ENCODE results near the gene MAP3K10. TPM values are rescaled to one million over a fixed set of nuclear protein-coding genes. Genes with fewer than 3 reads are reported as not detected.

The MAP3K10 gene
- polyA plus RNA-seq, 1 of the 3 experiments (the other 2 are of a cell fraction) = 10.7 TPM

GRCh38 chr19:40240332-40240731 is 49.1 kb downstream of the MAP3K10 start (continued):
- TF ChIP-seq USF2 (IDR thresholded peaks at IDR 0.05; ENCODE audit: borderline replicate concordance, low read depth, low read length) (no peak), ELF1 (IDR thresholded peaks at IDR 0.05) (no peak), MXI1 (IDR thresholded peaks at IDR 0.05; ENCODE audit: low read depth, low read length) (no peak), RCOR1 (IDR thresholded peaks at IDR 0.05; ENCODE audit: low read length) (no peak), YY1 (IDR thresholded peaks at IDR 0.05; ENCODE audit: low read depth) (no peak), FOXJ3 (CRISPR knock-in tag; IDR thresholded peaks at IDR 0.05) (no peak)

GRCh38 chr19:40241125-40241808 is 50.0 kb downstream of the MAP3K10 start:
- Histone ChIP-seq H3K9me3 (no peaks in the 10 kb centered on the region), H3K4me3 (ENCODE audit: low read depth in 2 of 2, low read length in 1 of 2) (no peak overlapping the region), H3K79me2 (ENCODE audit: insufficient read depth) (peaks cover 11% of the 10 kb centered on the region; the same call in 1 of the 2 replicates), H3F3A (replicated peaks; ENCODE audit: insufficient read depth) (no peaks in the 10 kb centered on the region), H3K4me1 (ENCODE audit: control insufficient read depth in 1 of 2, insufficient read depth in 2 of 2, low read depth in 1 of 2, low read length in 1 of 2) (no peaks in the 10 kb centered on the region; a peak in 1 of 4 replicates), H3K27me3 (ENCODE audit: insufficient read depth) (no peaks in the 10 kb centered on the region), H3K9ac (no peak overlapping the region), H3K9me2 (no peaks in the 10 kb centered on the region), H2AFZ (ENCODE audit: low read depth) (no peak overlapping the region), H4K20me1 (ENCODE audit: insufficient read depth) (peaks cover 5% of the 10 kb centered on the region; the same call in 1 of the 2 replicates), H3K36me3 (replicated peaks in 1 of 2; ENCODE audit: control insufficient read depth in 1 of 2, insufficient read depth in 2 of 2, low read length in 1 of 2) (peaks cover 3 to 43% of the 10 kb centered on the region in 2 experiments), H3K27ac (ENCODE audit: low read depth in 2 of 2, low read length in 1 of 2) (no peak overlapping the region), H3K4me2 (no peak overlapping the region)
- CTCF ChIA-PET = interaction anchor here (0.8 kb wide), 1 partner anchor 12 kb away, joined by 3 read pairs; no protein-coding TSS in a partner anchor
- WGBS (ENCODE audit: low lambda C conversion rate) = 95% methylated on average over 12 of the region's 12 CpGs
- POLR2A ChIA-PET = no interaction called here
- TF ChIP-seq EP300 (IDR thresholded peaks at IDR 0.05; ENCODE audit: borderline replicate concordance in 1 of 2, low read depth in 1 of 2, low read length in 1 of 2) = no peak
- TF ChIP-seq TCF12 (IDR thresholded peaks at IDR 0.05) = no peak
- TF ChIP-seq FOXM1 (IDR thresholded peaks at IDR 0.05; ENCODE audit: low read depth) = no peak
- no peak for TF ChIP-seq ELF1 (IDR thresholded peaks at IDR 0.05)
- TF ChIP-seq TAF1 (IDR thresholded peaks at IDR 0.05; ENCODE audit: borderline replicate concordance, low read depth, low read length) = no peak
- no peak for TF ChIP-seq YY1 (IDR thresholded peaks at IDR 0.05; ENCODE audit: low read depth)
- no peak for TF ChIP-seq CHD2 (IDR thresholded peaks at IDR 0.05; ENCODE audit: low read length, partially characterized antibody)
- TF ChIP-seq USF2 (IDR thresholded peaks at IDR 0.05; ENCODE audit: borderline replicate concordance, low read depth, low read length) = no peak
- no peak for TF ChIP-seq FOXJ3 (CRISPR knock-in tag; IDR thresholded peaks at IDR 0.05)
- TF ChIP-seq EZH2phosphoT487 (IDR thresholded peaks at IDR 0.05; ENCODE audit: borderline replicate concordance, low read depth) = no peak
- no peak for TF ChIP-seq NRF1 (IDR thresholded peaks at IDR 0.05; ENCODE audit: low read depth, low read length)
- DNase-seq = no peak

Data from SK-N-SH (cell line).